Neural crest cell (in vitro differentiated cells): ENCODE results near the gene CKMT2. TPM values are rescaled to one million over a fixed set of nuclear protein-coding genes. Genes with fewer than 3 reads are reported as not detected.
A peak's percentile ranks its signal among the peaks of the same experiment; 100 is the strongest.

Experiments
- DNase-seq: peaks from one replicate; pipeline ENCODE4 v3.0.0; 2021; ENCODE audit warnings: low read depth, mixed read lengths, low spot score
- H3K27ac Mint-ChIP-seq: one replicate; pipeline ENCODE4 v1.8.0; 2021; ENCODE audit warnings: mild to moderate bottlenecking, mixed read lengths; ENCODE audit not compliant: unreplicated experiment
- H3K27me3 Mint-ChIP-seq: 2 replicates; pipeline ENCODE4 v1.8.0; 2021; ENCODE audit warnings: low read depth, mild to moderate bottlenecking, mixed read lengths
- H3K36me3 Mint-ChIP-seq: 2 replicates; pipeline ENCODE4 v1.8.0; 2021; ENCODE audit warnings: low read depth, mild to moderate bottlenecking, mixed read lengths
- H3K4me1 Mint-ChIP-seq: 2 replicates; pipeline ENCODE4 v1.8.0; 2021; ENCODE audit warnings: mixed read lengths
- H3K4me3 Mint-ChIP-seq: one replicate; pipeline ENCODE4 v1.8.0; 2021; ENCODE audit warnings: mild to moderate bottlenecking, mixed read lengths
- H3K9me3 Mint-ChIP-seq: 2 replicates; pipeline ENCODE4 v1.8.0; 2021; ENCODE audit warnings: mixed read lengths
- CTCF ChIP-seq: fragments of 200-600 bp; sonication (generic); conservative IDR thresholded peaks from 2 replicates; pipeline ENCODE4 v1.5.0; 2021; ENCODE audit warnings: antibody characterized with exemption, mild to moderate bottlenecking
- total RNA-seq: library from RNA; stranded (reverse); gene quantifications from 2 replicates; pipeline ENCODE4 v1.2.1, GENCODE V29; 2021

CKMT2 gene
- total RNA-seq, 1 donor from 2014 or later: not detected

DNA sequence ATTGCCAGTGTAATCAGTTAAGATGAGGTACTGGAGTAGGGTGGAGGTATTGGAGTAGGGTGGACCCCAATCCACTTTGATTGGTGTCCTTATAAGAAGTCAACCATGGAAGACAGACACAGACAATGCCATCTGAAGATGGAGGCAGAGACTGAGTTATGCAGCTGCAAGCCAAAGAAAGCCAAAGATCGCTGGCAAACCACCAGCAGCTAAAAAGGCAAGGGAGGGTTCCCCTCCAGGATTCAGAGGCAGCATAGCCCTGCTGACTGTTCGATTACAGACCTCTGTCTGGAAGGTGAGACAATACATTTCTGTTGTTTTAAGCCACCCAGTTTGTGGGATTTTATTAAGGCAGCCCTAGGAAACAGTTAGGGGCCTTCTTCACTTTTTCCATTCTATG is 30.5 kb upstream of the CKMT2 start:
- Mint-ChIP-seq H3K27me3 (no peaks in the 10 kb centered on the region), H3K36me3 (no peaks in the 10 kb centered on the region), H3K4me1 (no peaks in the 10 kb centered on the region), H3K27ac (no peak overlapping the region), H3K9me3 (no peaks in the 10 kb centered on the region), H3K4me3 (no peak overlapping the region)
- DNase-seq: no peak
- TF ChIP-seq CTCF: no peak

- Mint-ChIP-seq H3K27me3 (no peaks in the 10 kb centered on the region), H3K27ac (no peak overlapping the region), H3K9me3 (no peaks in the 10 kb centered on the region), H3K4me3 (no peak overlapping the region), H3K36me3 (no peaks in the 10 kb centered on the region), H3K4me1 (no peaks in the 10 kb centered on the region)
- no peak for TF ChIP-seq CTCF
- DNase-seq: no peak
These were observed 29.4 kb upstream of the CKMT2 start for GRCh38 chr5:81203729-81204128.

GRCh38 chr5:81204205-81204604 is 28.9 kb upstream of the CKMT2 start:
- no peaks in the 10 kb centered on the region for H3K36me3 Mint-ChIP-seq
- H3K9me3 Mint-ChIP-seq: no peaks in the 10 kb centered on the region
- no peaks in the 10 kb centered on the region for H3K27me3 Mint-ChIP-seq
- no peak for DNase-seq
- no peak for TF ChIP-seq CTCF
- H3K4me3 Mint-ChIP-seq: no peak overlapping the region
- no peak overlapping the region for H3K27ac Mint-ChIP-seq
- no peaks in the 10 kb centered on the region for H3K4me1 Mint-ChIP-seq

DNA sequence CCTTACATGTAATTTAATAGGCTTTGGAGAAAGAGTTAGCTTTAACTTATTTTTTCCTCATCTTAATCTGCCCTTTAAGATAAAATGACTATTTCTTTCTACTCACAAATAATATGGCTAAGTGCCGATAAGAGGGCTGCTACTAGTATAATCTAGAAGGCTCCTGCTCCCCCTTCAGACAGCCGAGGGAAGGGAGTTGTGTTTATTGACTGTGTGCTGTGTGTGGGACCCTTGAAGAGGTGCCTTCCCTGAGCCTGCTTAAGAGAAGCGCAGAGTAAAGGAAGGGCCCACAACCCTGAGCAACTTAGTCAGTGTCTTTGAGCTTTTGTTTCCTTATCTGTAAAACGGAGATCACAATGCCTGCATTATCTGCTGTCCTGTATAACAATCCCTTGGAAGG is 28.1 kb upstream of the CKMT2 start:
- no peak for DNase-seq
- no peaks in the 10 kb centered on the region for H3K4me1 Mint-ChIP-seq
- H3K9me3 Mint-ChIP-seq: no peaks in the 10 kb centered on the region
- TF ChIP-seq CTCF: no peak
- H3K4me3 Mint-ChIP-seq: no peak overlapping the region
- no peaks in the 10 kb centered on the region for H3K36me3 Mint-ChIP-seq
- no peak overlapping the region for H3K27ac Mint-ChIP-seq
- no peaks in the 10 kb centered on the region for H3K27me3 Mint-ChIP-seq

- DNase-seq: no peak
- Mint-ChIP-seq H3K9me3 (no peaks in the 10 kb centered on the region), H3K4me3 (no peak overlapping the region), H3K27ac (no peak overlapping the region), H3K27me3 (no peaks in the 10 kb centered on the region), H3K4me1 (no peaks in the 10 kb centered on the region), H3K36me3 (no peaks in the 10 kb centered on the region)
- TF ChIP-seq CTCF: peak; percentile 26
These were observed 26.1 kb upstream of the CKMT2 start for GRCh38 chr5:81207009-81207408.

DNA sequence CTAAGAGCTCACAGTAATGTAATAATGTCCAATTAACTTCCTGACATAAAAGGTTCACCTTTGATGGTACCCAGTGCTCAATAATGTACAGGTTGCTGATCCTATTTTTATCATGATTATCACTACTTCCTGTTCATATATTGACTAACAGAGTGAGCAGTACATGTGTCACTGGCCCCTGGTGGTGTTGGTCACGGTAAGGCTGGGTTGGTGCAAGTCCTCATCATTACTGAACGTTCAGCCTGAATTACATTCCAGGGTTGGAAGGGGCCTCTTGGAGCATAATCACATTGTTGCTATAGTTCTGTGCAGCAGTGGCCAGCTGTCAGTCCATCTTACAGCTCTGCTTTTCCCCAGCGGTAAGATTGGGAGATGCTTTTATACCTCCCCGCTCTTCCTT is 24.2 kb upstream of the CKMT2 start:
- H3K4me1 Mint-ChIP-seq: no peaks in the 10 kb centered on the region
- H3K27ac Mint-ChIP-seq: no peak overlapping the region
- DNase-seq: no peak
- no peak overlapping the region for H3K4me3 Mint-ChIP-seq
- no peaks in the 10 kb centered on the region for H3K27me3 Mint-ChIP-seq
- H3K9me3 Mint-ChIP-seq: no peaks in the 10 kb centered on the region
- H3K36me3 Mint-ChIP-seq: no peaks in the 10 kb centered on the region
- TF ChIP-seq CTCF: no peak
